Right lobe of liver (tissue), 4 donors: Measurements from ENCODE around the gene LRP11.

Experiments used
- CTCF ChIP-seq, 4 donors: fragments of 200-600 bp in 3 of 4; fragments of 450-650 bp in 1 of 4; IDR thresholded peaks; one replicate each; pipeline versions ENCODE4 v1.5.1 to v1.8.0; 2016 to 2022; ENCODE audit warnings: antibody characterized with exemption in 4 of 4, mild to moderate bottlenecking in 2 of 4
- POLR2A ChIP-seq: fragments of 450-650 bp; IDR thresholded peaks from one replicate; pipeline ENCODE4 v1.6.1; 2017; ENCODE audit warnings: antibody characterized with exemption, mild to moderate bottlenecking
- donor health status: DM: no; HTN: no; CAD: no.
- donor health status: DM: no; HTN: no; CAD: no.
- donor health status: DM: no; HTN: yes; CAD: no.

GRCh38 chr6:149891259-149891658 lies 27.1 kb upstream of the LRP11 start:
- TF ChIP-seq CTCF (IDR thresholded peaks at IDR 0.05): no peak
- no peak for TF ChIP-seq POLR2A
